ENCODE results near the gene DLX1. TPM values are rescaled to one million over a fixed set of nuclear protein-coding genes. Genes with fewer than 3 reads are reported as not detected.

Gene DLX1
- total RNA-seq, 1 experiment from 2014 or later, result 7.6 TPM

GRCh38 chr2:172086241-172087206, 1.2 kb downstream of the DLX1 start:
- peaks cover 26% of the 10 kb centered on the region for H3K79me2 ChIP-seq (ENCODE audit: low read length)
- H2AFZ ChIP-seq (ENCODE audit: low read length), result peak overlapping the region; percentile 78
- ChIA-PET CTCF (interaction anchor here (1.4 kb wide), 1 partner anchor 41 kb away, joined by 7 read pairs; no protein-coding TSS in a partner anchor), POLR2A (ENCODE audit: unreplicated experiment) (no interaction called here)
- peaks cover 3% of the 10 kb centered on the region for H3F3A ChIP-seq (ENCODE audit: low read length, unreplicated experiment)
- no peaks in the 10 kb centered on the region for H3K9me3 ChIP-seq (ENCODE audit: low read length)
- intact Hi-C loops (cut with micrococcal nuclease), result no loop called here
- DNase-seq (peak; percentile 57), ATAC-seq (peak; percentile 7; the same call in 1 of the 2 replicates)
- peaks cover 16% of the 10 kb centered on the region; the same call in 1 of the 2 replicates for H3K4me1 ChIP-seq (ENCODE audit: insufficient read depth, low read length)
- TF ChIP-seq EZH2 (IDR thresholded peaks at IDR 0.05; ENCODE audit: low read length, unreplicated experiment), result no peak
- TF ChIP-seq EZH2phosphoT487 (IDR thresholded peaks at IDR 0.05; ENCODE audit: borderline replicate concordance, low read length), result no peak
- no peak overlapping the region for H3K27ac ChIP-seq (ENCODE audit: low read length)
- no peaks in the 10 kb centered on the region for H4K20me1 ChIP-seq (ENCODE audit: low read length)
- no TSS peak for BruUV-seq (replicated peaks)
- no peaks in the 10 kb centered on the region for H3K36me3 ChIP-seq (ENCODE audit: low read depth, low read length)
- no peaks in the 10 kb centered on the region for H3K9me2 ChIP-seq (replicated peaks; ENCODE audit: low read length)
- peak overlapping the region; percentile 79 for H3K9ac ChIP-seq (ENCODE audit: low read length)
- peak overlapping the region; percentile 94 for H3K4me3 ChIP-seq (ENCODE audit: low read length)
- no peaks in the 10 kb centered on the region for H3K27me3 ChIP-seq (ENCODE audit: low read length)
- peak overlapping the region; percentile 100 for H3K4me2 ChIP-seq (ENCODE audit: low read length)

- peaks cover 26% of the 10 kb centered on the region for H3K79me2 ChIP-seq (ENCODE audit: low read length)
- peaks cover 16% of the 10 kb centered on the region; the same call in 1 of the 2 replicates for H3K4me1 ChIP-seq (ENCODE audit: insufficient read depth, low read length)
- H3K36me3 ChIP-seq (ENCODE audit: low read depth, low read length), result no peaks in the 10 kb centered on the region
- no peaks in the 10 kb centered on the region for H3K9me2 ChIP-seq (replicated peaks; ENCODE audit: low read length)
- H3K27ac ChIP-seq (ENCODE audit: low read length), result no peak overlapping the region
- no peak for TF ChIP-seq CTCF (conservative IDR thresholded peaks at IDR 0.05; ENCODE audit: low read depth, low read length)
- no peak for TF ChIP-seq EZH2phosphoT487 (IDR thresholded peaks at IDR 0.05; ENCODE audit: borderline replicate concordance, low read length)
- TF ChIP-seq EZH2 (IDR thresholded peaks at IDR 0.05; ENCODE audit: low read length, unreplicated experiment), result no peak
- ChIA-PET CTCF (no interaction called here), POLR2A (ENCODE audit: unreplicated experiment) (no interaction called here)
- no peak overlapping the region for H3K9ac ChIP-seq (ENCODE audit: low read length)
- H2AFZ ChIP-seq (ENCODE audit: low read length), result peak overlapping the region; percentile 78; the same call in 1 of the 2 replicates
- no peaks in the 10 kb centered on the region for H3K27me3 ChIP-seq (ENCODE audit: low read length)
- no peaks in the 10 kb centered on the region for H4K20me1 ChIP-seq (ENCODE audit: low read length)
- no peak for ATAC-seq
- peak overlapping the region; percentile 94 for H3K4me3 ChIP-seq (ENCODE audit: low read length)
- BruUV-seq (replicated peaks), result no TSS peak
- DNase-seq, result no peak
- intact Hi-C loops (cut with micrococcal nuclease), result no loop called here
- H3K9me3 ChIP-seq (ENCODE audit: low read length), result no peaks in the 10 kb centered on the region
- H3F3A ChIP-seq (ENCODE audit: low read length, unreplicated experiment), result peaks cover 3% of the 10 kb centered on the region
- peak overlapping the region; percentile 100 for H3K4me2 ChIP-seq (ENCODE audit: low read length)
These were observed 2.0 kb downstream of the DLX1 start for GRCh38 chr2:172087207-172087779.

- Histone ChIP-seq H3K4me1 (ENCODE audit: insufficient read depth, low read length) (peaks cover 16% of the 10 kb centered on the region; the same call in 1 of the 2 replicates), H4K20me1 (ENCODE audit: low read length) (no peaks in the 10 kb centered on the region), H3K4me2 (ENCODE audit: low read length) (peak overlapping the region; percentile 100; the same call in 1 of the 2 replicates), H3K9me3 (ENCODE audit: low read length) (no peaks in the 10 kb centered on the region), H3K79me2 (ENCODE audit: low read length) (peaks cover 26% of the 10 kb centered on the region), H3K9ac (ENCODE audit: low read length) (no peak overlapping the region), H3F3A (ENCODE audit: low read length, unreplicated experiment) (peaks cover 3% of the 10 kb centered on the region), H3K4me3 (ENCODE audit: low read length) (no peak overlapping the region), H3K9me2 (replicated peaks; ENCODE audit: low read length) (no peaks in the 10 kb centered on the region), H3K27ac (ENCODE audit: low read length) (no peak overlapping the region), H2AFZ (ENCODE audit: low read length) (no peak overlapping the region), H3K36me3 (ENCODE audit: low read depth, low read length) (no peaks in the 10 kb centered on the region), H3K27me3 (ENCODE audit: low read length) (no peaks in the 10 kb centered on the region)
- ATAC-seq, result no peak
- CTCF ChIA-PET, result no interaction called here
- no TSS peak for BruUV-seq (replicated peaks)
- POLR2A ChIA-PET (ENCODE audit: unreplicated experiment), result no interaction called here
- no peak for DNase-seq
- TF ChIP-seq EZH2phosphoT487 (IDR thresholded peaks at IDR 0.05; ENCODE audit: borderline replicate concordance, low read length) (no peak), CTCF (conservative IDR thresholded peaks at IDR 0.05; ENCODE audit: low read depth, low read length) (no peak), EZH2 (IDR thresholded peaks at IDR 0.05; ENCODE audit: low read length, unreplicated experiment) (no peak)
- intact Hi-C loops (cut with micrococcal nuclease), result no loop called here
These were observed 2.5 kb downstream of the DLX1 start for GRCh38 chr2:172087780-172088244.

All from PC-3 (cell line).